Prostate gland (tissue), 2 donors: ENCODE results near the gene GJC1. TPM values are rescaled to one million over a fixed set of nuclear protein-coding genes. Genes with fewer than 3 reads are reported as not detected.

Experiments used
- DNase-seq: peaks from one replicate; pipeline ENCODE4 v3.0.0-alpha.2; 2019; ENCODE audit warnings: low spot score
- H3K27ac ChIP-seq, 2 donors: fragments of 200-600 bp; sonication (generic); 2 replicates each; pipeline ENCODE4 v1.5.1; 2017 to 2019
- H3K27me3 ChIP-seq: fragments of 200-600 bp; sonication (generic); replicated peaks from 2 replicates; pipeline ENCODE4 v1.5.1; 2019; ENCODE audit not compliant: insufficient read depth
- H3K36me3 ChIP-seq, 2 donors: fragments of 200-600 bp; sonication (generic); 1 replicate in 1 of 2; 2 replicates in 1 of 2; pipeline versions ENCODE4 v1.5.1 to v1.8.1; 2017 to 2019
- H3K4me1 ChIP-seq: fragments of 200-600 bp; sonication (generic); replicated peaks from 2 replicates; pipeline ENCODE4 v1.5.1; 2019
- H3K4me3 ChIP-seq, 2 donors: fragments of 200-600 bp; sonication (generic); 2 replicates each; pipeline ENCODE4 v1.5.1; 2017 to 2019
- H3K9me3 ChIP-seq: fragments of 200-600 bp; sonication (generic); 2 replicates; pipeline ENCODE4 v1.5.1; 2017
- POLR2A ChIP-seq: fragments of 450-650 bp; IDR thresholded peaks from one replicate; pipeline ENCODE4 v1.6.1; 2016; ENCODE audit warnings: antibody characterized with exemption, mild to moderate bottlenecking
- POLR2AphosphoS5 ChIP-seq: sonication (generic); formaldehyde crosslinking; IDR thresholded peaks from one replicate; pipeline ENCODE4 v1.6.1; 2017; ENCODE audit warnings: antibody characterized with exemption
- WGBS: methylation state at CpG from one replicate; pipeline ENCODE4 v1.1.5; 2018; 5-methylcytosine and 5-hydroxymethylcytosine counted together
- intact Hi-C: fragments of 100-400 bp; cut with DNase I; formaldehyde crosslinking; loops from one replicate; pipeline ENCODE4 v1.14.2; 2022
- total RNA-seq, 2 donors: library from RNA; depleted of rRNA; stranded (reverse); fragments of >200 nt; gene quantifications; one replicate each; pipeline ENCODE4 v1.1.0, GENCODE V29; 2016
- TF ChIP-seq, protein P1 (sequence below), 4 experiments: fragments of 200-600 bp in 2 of 4; fragments of 450-650 bp in 2 of 4; sonication (generic) in 2 of 4; IDR thresholded peaks; 1 replicate in 3 of 4; 2 replicates in 1 of 4; pipeline ENCODE4 v1.5.1; 2016 to 2019; ENCODE audit warnings: antibody characterized with exemption in 4 of 4, mild to moderate bottlenecking in 2 of 4, moderate library complexity in 2 of 4

Gene GJC1
- total RNA-seq, 2 donors from 2014 or later = 5.3 to 18.3 TPM

DNA sequence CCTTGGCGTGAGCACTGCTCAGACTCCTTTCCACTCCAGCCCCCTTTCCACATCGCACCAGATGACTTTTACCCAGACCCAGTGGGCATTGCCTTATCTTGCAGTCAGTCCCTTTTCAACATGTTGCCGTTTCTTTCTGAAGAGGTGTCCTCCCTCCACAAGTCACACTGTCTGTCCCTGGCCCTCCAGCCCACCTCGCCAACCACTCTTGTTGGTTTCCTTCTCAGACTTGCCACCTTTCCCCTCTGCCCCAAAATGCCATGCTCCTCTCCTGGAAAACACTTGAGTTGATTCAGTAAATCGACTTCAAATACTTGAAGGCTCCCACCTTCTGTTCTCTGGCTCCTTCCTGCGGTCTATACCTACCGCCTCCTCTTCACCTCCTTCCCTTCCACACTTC lies 78.8 kb downstream of the GJC1 start:
- 91% methylated on average over 7 of the region's 7 CpGs for WGBS
- intact Hi-C loops = no loop called here
- Histone ChIP-seq H3K9me3 (no peaks in the 10 kb centered on the region), H3K27me3 (no peaks in the 10 kb centered on the region), H3K4me1 (no peaks in the 10 kb centered on the region), H3K27ac (no peak overlapping the region), H3K4me3 (no peak overlapping the region), H3K36me3 (no peaks in the 10 kb centered on the region)
- DNase-seq = no peak
- TF ChIP-seq, protein P1, sequence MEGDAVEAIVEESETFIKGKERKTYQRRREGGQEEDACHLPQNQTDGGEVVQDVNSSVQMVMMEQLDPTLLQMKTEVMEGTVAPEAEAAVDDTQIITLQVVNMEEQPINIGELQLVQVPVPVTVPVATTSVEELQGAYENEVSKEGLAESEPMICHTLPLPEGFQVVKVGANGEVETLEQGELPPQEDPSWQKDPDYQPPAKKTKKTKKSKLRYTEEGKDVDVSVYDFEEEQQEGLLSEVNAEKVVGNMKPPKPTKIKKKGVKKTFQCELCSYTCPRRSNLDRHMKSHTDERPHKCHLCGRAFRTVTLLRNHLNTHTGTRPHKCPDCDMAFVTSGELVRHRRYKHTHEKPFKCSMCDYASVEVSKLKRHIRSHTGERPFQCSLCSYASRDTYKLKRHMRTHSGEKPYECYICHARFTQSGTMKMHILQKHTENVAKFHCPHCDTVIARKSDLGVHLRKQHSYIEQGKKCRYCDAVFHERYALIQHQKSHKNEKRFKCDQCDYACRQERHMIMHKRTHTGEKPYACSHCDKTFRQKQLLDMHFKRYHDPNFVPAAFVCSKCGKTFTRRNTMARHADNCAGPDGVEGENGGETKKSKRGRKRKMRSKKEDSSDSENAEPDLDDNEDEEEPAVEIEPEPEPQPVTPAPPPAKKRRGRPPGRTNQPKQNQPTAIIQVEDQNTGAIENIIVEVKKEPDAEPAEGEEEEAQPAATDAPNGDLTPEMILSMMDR (IDR thresholded peaks at IDR 0.05) = no peak
- TF ChIP-seq POLR2AphosphoS5 (no peak), POLR2A (no peak)

DNA sequence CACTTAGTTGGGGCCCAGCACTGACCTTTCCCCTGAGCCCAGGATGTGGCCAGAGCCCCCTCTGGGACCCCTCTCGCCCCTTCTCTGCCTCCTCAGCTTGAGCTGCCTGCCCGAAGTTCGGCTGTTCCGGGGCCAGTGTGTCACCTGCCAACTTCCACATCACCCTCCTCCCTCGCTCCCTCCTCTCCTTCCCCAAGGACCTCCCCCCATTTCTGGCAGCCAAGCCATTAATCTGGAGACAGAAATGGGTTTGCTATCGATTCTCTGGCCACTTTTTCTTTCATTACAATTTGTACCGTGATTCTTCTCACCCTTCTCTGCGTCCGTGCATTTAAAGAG lies 80.1 kb downstream of the GJC1 start:
- Histone ChIP-seq H3K27ac (no peak overlapping the region), H3K27me3 (no peaks in the 10 kb centered on the region), H3K9me3 (no peaks in the 10 kb centered on the region), H3K4me3 (no peak overlapping the region), H3K4me1 (no peaks in the 10 kb centered on the region), H3K36me3 (no peaks in the 10 kb centered on the region)
- intact Hi-C loops = no loop called here
- no peak for DNase-seq
- no peak for TF ChIP-seq POLR2A
- no peak for TF ChIP-seq POLR2AphosphoS5
- TF ChIP-seq, protein P1 (IDR thresholded peaks at IDR 0.05) = no peak
- 51% methylated on average over 9 of the region's 9 CpGs for WGBS

DNA sequence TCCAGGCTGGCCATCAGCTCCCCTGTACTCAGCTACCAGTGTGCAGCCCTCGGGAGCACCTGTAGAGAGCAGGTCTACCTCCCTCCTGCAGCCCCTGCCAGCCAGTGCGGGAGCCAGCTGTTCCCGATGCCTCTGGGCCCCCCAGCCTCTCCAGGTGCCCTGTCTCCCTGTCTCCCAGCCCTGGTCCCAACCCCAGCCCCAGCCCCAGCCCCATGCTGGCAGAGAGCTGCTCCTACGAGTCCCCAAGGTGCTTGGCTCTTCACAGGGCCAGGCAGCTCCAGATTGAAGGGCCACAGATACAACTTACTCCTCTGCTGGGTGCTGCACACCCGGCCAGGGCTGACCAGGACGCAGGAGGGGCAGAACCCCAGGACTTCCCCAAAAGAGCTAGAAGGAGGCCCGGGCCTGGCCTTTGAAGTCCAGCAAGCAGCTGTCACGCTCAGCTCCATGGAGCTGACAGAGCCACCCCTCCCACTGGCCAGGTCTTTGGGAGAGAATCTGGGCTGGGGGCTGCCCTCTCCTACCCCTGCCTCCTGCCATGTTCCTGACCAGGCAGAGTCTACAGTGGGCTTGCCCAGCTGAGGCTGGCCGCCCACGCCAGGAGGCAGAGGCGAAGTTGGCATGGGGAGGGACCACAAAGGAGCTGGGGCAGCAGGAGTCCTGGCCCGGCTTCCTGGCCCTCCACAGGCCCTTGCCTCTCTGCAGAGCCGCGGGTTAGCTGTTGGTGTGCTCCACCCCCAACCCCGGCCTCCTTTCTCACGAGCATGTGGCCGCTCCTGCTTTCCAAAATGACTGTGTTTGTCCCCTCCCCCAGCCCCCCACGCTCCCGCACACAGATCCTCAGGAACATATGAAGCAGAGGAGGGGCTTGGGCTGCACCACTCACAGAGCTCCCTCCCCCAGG lies 80.8 kb downstream of the GJC1 start:
- H3K4me3 ChIP-seq = no peak overlapping the region
- no peaks in the 10 kb centered on the region for H3K27me3 ChIP-seq
- H3K9me3 ChIP-seq = no peaks in the 10 kb centered on the region
- no peak for DNase-seq
- intact Hi-C loops = no loop called here
- no peaks in the 10 kb centered on the region for H3K36me3 ChIP-seq
- TF ChIP-seq POLR2A (no peak), POLR2AphosphoS5 (no peak)
- TF ChIP-seq, protein P1 (IDR thresholded peaks at IDR 0.05) = no peak
- H3K27ac ChIP-seq = no peak overlapping the region
- no peaks in the 10 kb centered on the region for H3K4me1 ChIP-seq
- 91% methylated on average over 15 of the region's 19 CpGs for WGBS

Other genes with a start within 250 kb of the GJC1 start
- 10 to 100 TPM in 1 of 2 donors, not detected in 1; 21.8 TPM for gene MEIOC, start 173.8 kb downstream of the GJC1 start, total RNA-seq
- 10 to 100 TPM; 17.2 to 21.9 TPM for gene CCDC43, start 140.5 kb downstream of the GJC1 start, total RNA-seq
- 10 to 100 TPM in 1 of 2 donors, 1 to 10 TPM in 1; 5.3 to 20.1 TPM for gene DBF4B, start 121.6 kb downstream of the GJC1 start, total RNA-seq
- 1 to 10 TPM in 1 of 2 donors, under 1 TPM in 1; 0.64 to 3.5 TPM for gene ADAM11, start 71.3 kb downstream of the GJC1 start, total RNA-seq
- not detected for gene HIGD1B, start 17.6 kb upstream of the GJC1 start, total RNA-seq
- gene EFTUD2, start 69.2 kb upstream of the GJC1 start, total RNA-seq = 10 to 100 TPM; 56.0 to 88.0 TPM
- gene GFAP, start 85.2 kb upstream of the GJC1 start, total RNA-seq = under 1 TPM in 1 of 2 donors, not detected in 1; 0.62 TPM
- 1 to 10 TPM; 1.8 to 2.5 TPM for gene KIF18B, start 117.5 kb upstream of the GJC1 start, total RNA-seq
- gene C1QL1, start 138.0 kb upstream of the GJC1 start, total RNA-seq = 1 to 10 TPM in 1 of 2 donors, under 1 TPM in 1; 0.87 to 1.1 TPM
- 100 to 1,000 TPM in 1 of 2 donors, 10 to 100 TPM in 1; 91.1 to 111 TPM for gene DCAKD, start 221.3 kb upstream of the GJC1 start, total RNA-seq
- 10 to 100 TPM; 39.4 to 68.5 TPM for gene NMT1, start 231.0 kb upstream of the GJC1 start, total RNA-seq